Stomach (tissue), 4 donors: ENCODE measurements around the gene CDYL.

Source experiments
- EP300 ChIP-seq: sonication (generic); formaldehyde crosslinking; IDR thresholded peaks from one replicate; pipeline ENCODE4 v1.6.1; 2017; ENCODE audit warnings: antibody characterized with exemption
- TF ChIP-seq, protein P1 (sequence below), 7 experiments: fragments of 450-650 bp in 4 of 7; fragments of 200-600 bp in 3 of 7; sonication (generic) in 3 of 7; IDR thresholded peaks; one replicate each; pipeline ENCODE4 v1.5.1; 2016 to 2019; ENCODE audit warnings: antibody characterized with exemption in 7 of 7, control low read depth in 2 of 7, mild to moderate bottlenecking in 1 of 7

DNA sequence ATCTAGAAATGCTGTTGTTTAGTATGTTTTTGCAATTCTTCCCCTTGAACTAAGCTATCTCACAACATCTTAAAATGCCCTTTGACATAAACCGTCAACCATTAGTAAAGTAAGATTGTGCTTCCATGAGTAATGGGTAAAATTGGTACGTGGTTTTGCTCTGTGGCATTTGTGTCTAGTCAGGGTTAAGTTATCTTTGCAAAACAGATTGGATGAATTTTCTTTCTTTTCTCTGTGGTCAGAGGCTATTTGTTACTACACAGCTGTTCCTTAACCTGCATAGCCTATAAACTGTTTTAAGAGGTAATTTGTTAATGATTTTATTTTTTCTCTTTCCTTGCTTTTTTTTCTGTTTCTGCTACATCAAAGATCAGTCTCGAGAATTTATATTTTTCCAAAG lies 152.2 kb downstream of the CDYL start:
- no peak for TF ChIP-seq EP300
- TF ChIP-seq, protein P1, sequence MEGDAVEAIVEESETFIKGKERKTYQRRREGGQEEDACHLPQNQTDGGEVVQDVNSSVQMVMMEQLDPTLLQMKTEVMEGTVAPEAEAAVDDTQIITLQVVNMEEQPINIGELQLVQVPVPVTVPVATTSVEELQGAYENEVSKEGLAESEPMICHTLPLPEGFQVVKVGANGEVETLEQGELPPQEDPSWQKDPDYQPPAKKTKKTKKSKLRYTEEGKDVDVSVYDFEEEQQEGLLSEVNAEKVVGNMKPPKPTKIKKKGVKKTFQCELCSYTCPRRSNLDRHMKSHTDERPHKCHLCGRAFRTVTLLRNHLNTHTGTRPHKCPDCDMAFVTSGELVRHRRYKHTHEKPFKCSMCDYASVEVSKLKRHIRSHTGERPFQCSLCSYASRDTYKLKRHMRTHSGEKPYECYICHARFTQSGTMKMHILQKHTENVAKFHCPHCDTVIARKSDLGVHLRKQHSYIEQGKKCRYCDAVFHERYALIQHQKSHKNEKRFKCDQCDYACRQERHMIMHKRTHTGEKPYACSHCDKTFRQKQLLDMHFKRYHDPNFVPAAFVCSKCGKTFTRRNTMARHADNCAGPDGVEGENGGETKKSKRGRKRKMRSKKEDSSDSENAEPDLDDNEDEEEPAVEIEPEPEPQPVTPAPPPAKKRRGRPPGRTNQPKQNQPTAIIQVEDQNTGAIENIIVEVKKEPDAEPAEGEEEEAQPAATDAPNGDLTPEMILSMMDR (IDR thresholded peaks at IDR 0.05) = no peak
